HepG2 (cell line): Measurements from ENCODE around the gene SECTM1. TPM values are rescaled to one million over a fixed set of nuclear protein-coding genes. Genes with fewer than 3 reads are reported as not detected.

ENCODE experiments used
- HINFP ChIP-seq: sonication (generic); formaldehyde crosslinking; IDR thresholded peaks from 2 replicates; pipeline ENCODE4 v1.4.0; 2020; ENCODE audit warnings: low read depth, mild to moderate bottlenecking, missing genetic modification reagents
- JUNB ChIP-seq: sonication (generic); formaldehyde crosslinking; IDR thresholded peaks from 2 replicates; pipeline ENCODE4 v1.8.0; 2022; ENCODE audit warnings: missing genetic modification reagents, mild to moderate bottlenecking, borderline replicate concordance
- MED1 ChIP-seq: sonication (generic); formaldehyde crosslinking; IDR thresholded peaks from 2 replicates; pipeline ENCODE4 v1.4.0; 2020; ENCODE audit warnings: missing genetic modification reagents
- POLR2G ChIP-seq: fragments of 200-400 bp; formaldehyde crosslinking; IDR thresholded peaks from 2 replicates; pipeline ENCODE4 v1.6.1; 2018; ENCODE audit warnings: mild to moderate bottlenecking, low read depth, low read length, moderate library complexity
- ZBTB38 ChIP-seq: sonication (generic); formaldehyde crosslinking; IDR thresholded peaks from 2 replicates; pipeline ENCODE4 v1.5.1; 2020; ENCODE audit warnings: mild to moderate bottlenecking, missing genetic modification reagents
- ZHX2 ChIP-seq, 2 experiments: sonication (generic) in 1 of 2; formaldehyde crosslinking in 1 of 2; IDR thresholded peaks; 2 replicates each; pipeline versions ENCODE4 v1.6.1 to v1.9.0; 2014 to 2022; ENCODE audit warnings: antibody characterized with exemption in 1 of 2, borderline replicate concordance in 1 of 2, inconsistent platforms in 1 of 2, low read depth in 1 of 2, missing genetic modification reagents in 1 of 2
- ZIK1 ChIP-seq: sonication (generic); formaldehyde crosslinking; IDR thresholded peaks from 2 replicates; pipeline ENCODE4 v1.5.0; 2020; ENCODE audit warnings: mild to moderate bottlenecking, low read depth, missing genetic modification reagents, borderline replicate concordance
- polyA plus RNA-seq, 8 experiments: library from polyadenylated mRNA; depleted of rRNA in 3 of 8; stranded (reverse) in 7 of 8; unstranded in 1 of 8; fragments of >200 nt; fragmentation: Illumina TruSeq in 4 of 8; extraction: Trizol in 4 of 8; gene quantifications; 2 replicates each; pipeline versions ENCODE4 v1.2.1 to v1.2.3, GENCODE V29; 2011 to 2016; ENCODE audit warnings: low read depth in 4 of 8, missing spikeins in 1 of 8, mixed read lengths in 1 of 8; ENCODE audit not compliant: insufficient read depth in 1 of 8
- total RNA-seq, 5 experiments: library from RNA; depleted of rRNA; stranded (reverse); fragments of >200 nt; fragmentation: Illumina TruSeq; extraction: Trizol; gene quantifications; 2 replicates each; pipeline ENCODE4 v1.2.3, GENCODE V29; 2016; ENCODE audit warnings: low read depth in 1 of 5

SECTM1 gene
- total and polyA plus RNA-seq, 2 of the 13 experiments (the other 11 are each of a cell fraction or from before 2014, with no cell fraction given): 3.5 to 5.3 TPM

GRCh38 chr17:82343560-82343959, 10.0 kb upstream of the SECTM1 start (continued):
- no peak for TF ChIP-seq ZHX2 (IDR thresholded peaks at IDR 0.05; ENCODE audit: low read depth)
- TF ChIP-seq ZHX2 (CRISPR knock-in tag; IDR thresholded peaks at IDR 0.05; ENCODE audit: borderline replicate concordance): no peak
- no peak for TF ChIP-seq HINFP (CRISPR knock-in tag)
- no peak for TF ChIP-seq ZIK1
- TF ChIP-seq POLR2G: peak; percentile 45
- TF ChIP-seq JUNB (CRISPR knock-in tag): no peak
- TF ChIP-seq MED1 (CRISPR knock-in tag): 0 out of 2 replicates have a peak, but pooled peaks have one; percentile 18
- peak; percentile 80; the same call in 1 of the 2 replicates for TF ChIP-seq ZBTB38 (CRISPR knock-in tag)
- TF ChIP-seq, all 625 proteins: peak for 11
